ENCODE measurements around the gene PIPOX. TPM values are rescaled to one million over a fixed set of nuclear protein-coding genes. Genes with fewer than 3 reads are reported as not detected.

PIPOX gene
- total RNA-seq, 4 donors from 2014 or later: 0.58 to 1.7 (median 0.93) TPM; not detected in 1

DNA sequence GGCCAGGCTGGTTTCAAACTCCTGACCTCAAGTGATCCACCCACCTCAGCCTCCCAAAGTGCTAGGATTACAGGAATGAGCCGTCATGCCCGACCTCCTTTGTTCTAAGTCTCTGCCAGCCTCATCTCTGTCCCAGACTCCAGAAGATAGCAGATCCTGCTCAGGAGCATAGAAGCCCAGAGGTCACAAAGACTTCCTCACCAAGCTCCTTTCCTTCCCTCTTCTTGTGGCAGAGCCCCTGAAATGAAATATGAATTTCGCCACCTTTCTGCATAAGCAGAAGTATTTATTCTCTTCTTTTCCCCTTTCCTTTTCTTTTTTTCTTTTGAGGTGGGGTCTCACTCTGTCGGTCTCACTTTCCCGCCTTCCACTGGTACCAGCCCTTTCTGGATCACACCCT is 11.5 kb upstream of the PIPOX start:
- Histone ChIP-seq H3K9me3 (no peaks in the 10 kb centered on the region), H3K36me3 (no peaks in the 10 kb centered on the region), H3K27ac (no peak overlapping the region), H3K4me3 (replicated peaks in 1 of 3) (no peak overlapping the region), H3K4me1 (no peaks in the 10 kb centered on the region), H3K27me3 (no peaks in the 10 kb centered on the region)
- intact Hi-C loops (cut with DNase I): no loop called here
- 43 to 52% methylated on average over 5 of the region's 5 CpGs for WGBS, 2 donors
- TF ChIP-seq POLR2A (IDR thresholded peaks at IDR 0.05): no peak
- TF ChIP-seq, protein P1, sequence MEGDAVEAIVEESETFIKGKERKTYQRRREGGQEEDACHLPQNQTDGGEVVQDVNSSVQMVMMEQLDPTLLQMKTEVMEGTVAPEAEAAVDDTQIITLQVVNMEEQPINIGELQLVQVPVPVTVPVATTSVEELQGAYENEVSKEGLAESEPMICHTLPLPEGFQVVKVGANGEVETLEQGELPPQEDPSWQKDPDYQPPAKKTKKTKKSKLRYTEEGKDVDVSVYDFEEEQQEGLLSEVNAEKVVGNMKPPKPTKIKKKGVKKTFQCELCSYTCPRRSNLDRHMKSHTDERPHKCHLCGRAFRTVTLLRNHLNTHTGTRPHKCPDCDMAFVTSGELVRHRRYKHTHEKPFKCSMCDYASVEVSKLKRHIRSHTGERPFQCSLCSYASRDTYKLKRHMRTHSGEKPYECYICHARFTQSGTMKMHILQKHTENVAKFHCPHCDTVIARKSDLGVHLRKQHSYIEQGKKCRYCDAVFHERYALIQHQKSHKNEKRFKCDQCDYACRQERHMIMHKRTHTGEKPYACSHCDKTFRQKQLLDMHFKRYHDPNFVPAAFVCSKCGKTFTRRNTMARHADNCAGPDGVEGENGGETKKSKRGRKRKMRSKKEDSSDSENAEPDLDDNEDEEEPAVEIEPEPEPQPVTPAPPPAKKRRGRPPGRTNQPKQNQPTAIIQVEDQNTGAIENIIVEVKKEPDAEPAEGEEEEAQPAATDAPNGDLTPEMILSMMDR (IDR thresholded peaks at IDR 0.05): no peak
- DNase-seq: no peak

DNA sequence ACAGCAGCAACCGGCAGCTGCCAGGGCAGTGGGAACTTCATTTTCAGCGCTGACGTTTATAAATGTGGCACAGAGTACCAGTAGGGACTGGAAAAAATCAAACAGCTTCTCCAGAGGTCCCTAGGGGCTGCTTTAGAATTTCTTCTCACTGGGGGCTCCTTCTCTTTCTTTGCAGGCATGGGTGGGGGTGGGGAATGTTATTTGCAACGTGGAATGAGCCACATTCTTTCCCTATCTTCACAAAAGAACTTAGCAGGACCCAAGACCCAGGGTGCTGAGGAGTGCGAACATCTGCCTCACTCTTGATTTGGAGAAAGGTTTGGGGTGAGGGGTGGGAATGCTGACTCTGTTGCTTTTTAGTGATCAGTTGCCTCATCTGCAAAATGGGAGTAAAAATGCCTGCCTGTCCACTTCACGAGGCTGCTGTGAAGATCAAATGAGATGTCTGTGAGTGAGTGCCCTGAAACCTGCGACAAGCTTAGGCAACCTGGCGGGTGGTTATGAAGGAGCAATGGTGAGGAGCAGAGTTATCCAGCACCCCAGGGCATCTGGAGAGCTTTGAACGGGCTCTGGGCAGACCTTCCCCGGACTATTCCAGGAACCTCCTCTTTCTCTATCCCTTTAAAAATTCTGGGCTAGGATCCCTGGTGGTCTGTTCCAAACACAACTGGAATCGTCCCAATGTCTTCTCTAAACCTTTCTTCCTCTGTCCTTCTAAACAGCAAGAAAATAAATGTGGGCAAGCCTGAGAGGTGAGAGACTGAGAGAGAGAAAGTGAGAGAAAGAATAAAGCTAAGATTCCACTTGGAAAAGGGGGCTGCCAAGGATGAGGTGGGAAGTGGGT is 10.7 kb upstream of the PIPOX start:
- WGBS, 2 donors: 23 to 25% methylated on average over 11 of the region's 11 CpGs
- no peaks in the 10 kb centered on the region for H3K9me3 ChIP-seq
- TF ChIP-seq POLR2A (IDR thresholded peaks at IDR 0.05): no peak
- TF ChIP-seq, protein P1 (IDR thresholded peaks at IDR 0.05): no peak
- no peaks in the 10 kb centered on the region for H3K36me3 ChIP-seq
- no peak overlapping the region for H3K27ac ChIP-seq
- H3K4me1 ChIP-seq: no peaks in the 10 kb centered on the region
- no peak for DNase-seq
- H3K4me3 ChIP-seq (replicated peaks in 1 of 3): no peak overlapping the region
- H3K27me3 ChIP-seq: no peaks in the 10 kb centered on the region
- intact Hi-C loops (cut with DNase I): no loop called here

DNA sequence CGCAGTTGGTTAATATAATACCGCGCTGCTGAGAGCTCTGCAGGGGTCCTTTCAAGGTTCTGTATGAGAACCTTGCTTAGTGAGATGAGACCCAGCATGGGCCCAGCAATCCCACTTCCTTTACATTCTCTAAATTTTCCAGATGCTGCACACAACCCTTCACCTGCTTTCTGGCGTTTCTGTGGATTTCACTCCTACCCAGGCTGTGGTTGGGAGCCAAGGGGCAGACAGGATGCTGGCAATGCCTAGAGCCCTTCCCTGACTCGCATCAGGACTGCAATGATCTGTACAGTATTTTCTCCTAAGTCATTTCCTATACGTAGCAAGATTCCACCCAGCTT is 10.1 kb upstream of the PIPOX start:
- WGBS, 2 donors: 19 to 26% methylated on average over 5 to 6 of the region's 6 CpGs
- Histone ChIP-seq H3K4me1 (no peaks in the 10 kb centered on the region), H3K9me3 (no peaks in the 10 kb centered on the region), H3K27me3 (no peaks in the 10 kb centered on the region), H3K4me3 (replicated peaks in 1 of 3) (no peak overlapping the region), H3K36me3 (no peaks in the 10 kb centered on the region), H3K27ac (no peak overlapping the region)
- TF ChIP-seq, protein P1 (IDR thresholded peaks at IDR 0.05): no peak
- no peak for TF ChIP-seq POLR2A (IDR thresholded peaks at IDR 0.05)
- intact Hi-C loops (cut with DNase I): no loop called here
- no peak for DNase-seq

DNA sequence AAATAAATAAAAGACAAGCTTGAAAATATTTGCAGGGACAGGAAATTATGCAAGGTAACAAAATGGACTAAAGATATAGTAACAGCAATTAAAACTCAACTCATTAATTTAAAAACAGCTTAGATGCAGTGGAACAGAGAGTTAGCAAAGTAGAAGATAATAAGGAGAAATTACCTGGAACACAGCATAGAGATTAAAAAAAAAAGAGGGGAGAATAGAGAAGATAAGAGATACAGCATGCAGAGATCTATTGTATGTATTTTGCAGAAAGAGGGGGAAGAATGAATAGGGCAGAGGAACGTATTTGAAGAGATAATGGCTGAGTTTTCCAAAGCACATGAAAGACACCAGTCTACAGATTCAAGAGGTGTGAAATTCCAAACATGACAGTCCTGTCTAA is 8.4 kb upstream of the PIPOX start:
- Histone ChIP-seq H3K9me3 (no peaks in the 10 kb centered on the region), H3K4me1 (no peaks in the 10 kb centered on the region), H3K27me3 (no peaks in the 10 kb centered on the region), H3K36me3 (no peaks in the 10 kb centered on the region), H3K27ac (no peak overlapping the region), H3K4me3 (replicated peaks in 1 of 3) (no peak overlapping the region)
- intact Hi-C loops (cut with DNase I): no loop called here
- TF ChIP-seq, protein P1 (IDR thresholded peaks at IDR 0.05): no peak
- no peak for TF ChIP-seq POLR2A (IDR thresholded peaks at IDR 0.05)
- DNase-seq: no peak
- 47 to 60% methylated on average over 1 of the region's 1 CpG for WGBS, 2 donors

DNA sequence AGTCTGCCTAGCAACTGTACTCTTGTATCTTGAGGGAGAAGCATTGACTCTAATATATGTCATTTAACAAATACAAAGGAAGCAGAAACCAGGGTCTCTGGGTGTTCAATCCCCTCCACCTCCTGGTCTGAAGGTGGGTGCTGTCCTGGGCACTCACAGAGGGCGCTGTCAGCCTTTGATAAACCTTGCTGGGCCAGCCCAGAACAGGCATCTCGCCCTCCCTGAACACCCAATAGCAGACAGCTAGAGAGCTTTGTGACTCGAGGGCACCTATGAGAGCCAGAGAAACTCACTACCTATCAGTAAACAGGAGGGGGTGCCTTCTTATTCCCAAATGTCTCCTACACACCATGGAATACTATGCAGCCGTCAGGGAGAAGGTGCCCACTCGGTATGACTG is 6.4 kb upstream of the PIPOX start:
- H3K4me1 ChIP-seq: no peaks in the 10 kb centered on the region
- intact Hi-C loops (cut with DNase I): no loop called here
- H3K27me3 ChIP-seq: no peaks in the 10 kb centered on the region
- TF ChIP-seq, protein P1 (IDR thresholded peaks at IDR 0.05): no peak
- no peak for TF ChIP-seq POLR2A (IDR thresholded peaks at IDR 0.05)
- H3K9me3 ChIP-seq: no peaks in the 10 kb centered on the region
- WGBS, 2 donors: 74 to 87% methylated on average over 5 of the region's 5 CpGs
- DNase-seq: no peak
- no peak overlapping the region for H3K4me3 ChIP-seq (replicated peaks in 1 of 3)
- no peak overlapping the region for H3K27ac ChIP-seq
- no peaks in the 10 kb centered on the region for H3K36me3 ChIP-seq
